Measurements from ENCODE around the gene CCDC6. TPM values are rescaled to one million over a fixed set of nuclear protein-coding genes. Genes with fewer than 3 reads are reported as not detected.

CCDC6 gene
- total RNA-seq, 1 experiment from 2014 or later, result 43.5 TPM

- in situ Hi-C loops (cut with HindIII; ENCODE audit: low sequenced_read_pairs), result no loop called here
Measured at GRCh38 chr10:59830601-59831259, 75.6 kb downstream of the CCDC6 start.

GRCh38 chr10:59829601-59830000 lies 76.8 kb downstream of the CCDC6 start:
- in situ Hi-C loops (cut with HindIII; ENCODE audit: low sequenced_read_pairs), result no loop called here
- DNase-seq (ENCODE audit: low spot score), result no peak

More at GRCh38 chr10:59830601-59831259, 75.6 kb downstream of the CCDC6 start:
- DNase-seq (ENCODE audit: low spot score), result peak; percentile 76

GRCh38 chr10:59829024-59829423 lies 77.3 kb downstream of the CCDC6 start:
- in situ Hi-C loops (cut with HindIII; ENCODE audit: low sequenced_read_pairs), result no loop called here
- DNase-seq (ENCODE audit: low spot score), result no peak

GRCh38 chr10:59825932-59826331 lies 80.4 kb downstream of the CCDC6 start:
- in situ Hi-C loops (cut with HindIII; ENCODE audit: low sequenced_read_pairs), result no loop called here
- DNase-seq (ENCODE audit: low spot score), result no peak

GRCh38 chr10:59823751-59824150 lies 82.6 kb downstream of the CCDC6 start:
- in situ Hi-C loops (cut with HindIII; ENCODE audit: low sequenced_read_pairs), result loop anchor here (5.0 kb wide), 1 partner anchor 84 kb away; the partner anchor contains the start of gene CCDC6

GRCh38 chr10:59823111-59823510 lies 83.2 kb downstream of the CCDC6 start:
- in situ Hi-C loops (cut with HindIII; ENCODE audit: low sequenced_read_pairs), result loop anchor here (5.0 kb wide), 1 partner anchor 84 kb away; the partner anchor contains the start of gene CCDC6
- peak; percentile 53 for DNase-seq (ENCODE audit: low spot score)

More at GRCh38 chr10:59823751-59824150, 82.6 kb downstream of the CCDC6 start:
- no peak for DNase-seq (ENCODE audit: low spot score)

- in situ Hi-C loops (cut with HindIII; ENCODE audit: low sequenced_read_pairs), result loop anchor here (5.0 kb wide), 1 partner anchor 87 kb away; the partner anchor contains the start of gene CCDC6
- no peak for DNase-seq (ENCODE audit: low spot score)
Measured at GRCh38 chr10:59820471-59820870, 85.9 kb downstream of the CCDC6 start.

GRCh38 chr10:59819683-59820082 lies 86.7 kb downstream of the CCDC6 start:
- no peak for DNase-seq (ENCODE audit: low spot score)
- in situ Hi-C loops (cut with HindIII; ENCODE audit: low sequenced_read_pairs), result loop anchor here (5.0 kb wide), 1 partner anchor 88 kb away; the partner anchor contains the start of gene CCDC6

- in situ Hi-C loops (cut with HindIII; ENCODE audit: low sequenced_read_pairs), result no loop called here
- no peak for DNase-seq (ENCODE audit: low spot score)
Measured at GRCh38 chr10:59819265-59819664, 87.1 kb downstream of the CCDC6 start.

GRCh38 chr10:59817773-59818172 lies 88.6 kb downstream of the CCDC6 start:
- in situ Hi-C loops (cut with HindIII; ENCODE audit: low sequenced_read_pairs), result no loop called here

GRCh38 chr10:59814878-59815277 lies 91.5 kb downstream of the CCDC6 start:
- DNase-seq (ENCODE audit: low spot score), result no peak
- in situ Hi-C loops (cut with HindIII; ENCODE audit: low sequenced_read_pairs), result no loop called here

More at GRCh38 chr10:59817773-59818172, 88.6 kb downstream of the CCDC6 start:
- DNase-seq (ENCODE audit: low spot score), result no peak

- no peak for DNase-seq (ENCODE audit: low spot score)
Measured at GRCh38 chr10:59812519-59813122, 93.7 kb downstream of the CCDC6 start.

GRCh38 chr10:59809644-59809974 lies 96.7 kb downstream of the CCDC6 start:
- in situ Hi-C loops (cut with HindIII; ENCODE audit: low sequenced_read_pairs), result no loop called here
- DNase-seq (ENCODE audit: low spot score), result no peak

More at GRCh38 chr10:59812519-59813122, 93.7 kb downstream of the CCDC6 start:
- in situ Hi-C loops (cut with HindIII; ENCODE audit: low sequenced_read_pairs), result no loop called here

- peak; percentile 87 for DNase-seq (ENCODE audit: low spot score)
- in situ Hi-C loops (cut with HindIII; ENCODE audit: low sequenced_read_pairs), result no loop called here
Measured at GRCh38 chr10:59808896-59809643, 97.3 kb downstream of the CCDC6 start.

GRCh38 chr10:59807629-59808620 lies 98.4 kb downstream of the CCDC6 start:
- in situ Hi-C loops (cut with HindIII; ENCODE audit: low sequenced_read_pairs), result no loop called here
- no peak for DNase-seq (ENCODE audit: low spot score)

GRCh38 chr10:59805014-59805413 lies 101.3 kb downstream of the CCDC6 start:
- in situ Hi-C loops (cut with HindIII; ENCODE audit: low sequenced_read_pairs), result no loop called here
- DNase-seq (ENCODE audit: low spot score), result peak; percentile 71

GRCh38 chr10:59804220-59804619 lies 102.1 kb downstream of the CCDC6 start:
- in situ Hi-C loops (cut with HindIII; ENCODE audit: low sequenced_read_pairs), result no loop called here
- peak; percentile 50 for DNase-seq (ENCODE audit: low spot score)

GRCh38 chr10:59803714-59804113 lies 102.6 kb downstream of the CCDC6 start:
- no peak for DNase-seq (ENCODE audit: low spot score)
- in situ Hi-C loops (cut with HindIII; ENCODE audit: low sequenced_read_pairs), result no loop called here

GRCh38 chr10:59801171-59801570 lies 105.2 kb downstream of the CCDC6 start:
- in situ Hi-C loops (cut with HindIII; ENCODE audit: low sequenced_read_pairs), result no loop called here
- DNase-seq (ENCODE audit: low spot score), result no peak

Measured in G401 (cell line).